Suppressor macrophage (primary cell): ENCODE measurements around the gene AHRR.
A peak's percentile ranks its signal among the peaks of the same experiment; 100 is the strongest.
"Not testable (repeated sequence)": the region's sequence is repeated elsewhere in the genome, so short reads cannot be mapped to it uniquely, and the experiment has no call there.

Experiments used
- DNase-seq, 4 experiments: peaks; one replicate each; pipeline ENCODE4 v3.0.0-alpha.2; 2020 to 2022

The AHRR gene

GRCh38 chr5:306011-306805 is 15.3 kb upstream of the AHRR start:
- no peak for DNase-seq

- DNase-seq, result no peak
Measured at GRCh38 chr5:307306-307705, 14.2 kb upstream of the AHRR start.

GRCh38 chr5:307794-308579 is 13.5 kb upstream of the AHRR start:
- no peak for DNase-seq

GRCh38 chr5:308672-309271 is 12.7 kb upstream of the AHRR start:
- DNase-seq, result no peak

- not testable (repeated sequence) for DNase-seq
Measured at GRCh38 chr5:309831-310230, 11.7 kb upstream of the AHRR start.

GRCh38 chr5:310516-310915 is 11.0 kb upstream of the AHRR start:
- no peak for DNase-seq

- no peak for DNase-seq
Measured at GRCh38 chr5:310941-311434, 10.5 kb upstream of the AHRR start.

- no peak for DNase-seq
Measured at GRCh38 chr5:311963-312362, 9.6 kb upstream of the AHRR start.

GRCh38 chr5:312845-313244 is 8.7 kb upstream of the AHRR start:
- DNase-seq, result no peak

GRCh38 chr5:313265-313664 is 8.2 kb upstream of the AHRR start:
- no peak for DNase-seq

GRCh38 chr5:313806-314376 is 7.6 kb upstream of the AHRR start:
- no peak for DNase-seq

- no peak for DNase-seq
Measured at GRCh38 chr5:314676-315487, 6.6 kb upstream of the AHRR start.

GRCh38 chr5:315488-316209 is 5.9 kb upstream of the AHRR start:
- DNase-seq, result no peak

GRCh38 chr5:316210-317085 is 5.1 kb upstream of the AHRR start:
- DNase-seq, result no peak

- peak; percentile 78 to 89 (median 82) for DNase-seq
Measured at GRCh38 chr5:317086-317811, 4.3 kb upstream of the AHRR start.

- DNase-seq, result peak in 3 of 4 experiments; percentile 32 to 43 (median 35)
Measured at GRCh38 chr5:318341-318897, 3.1 kb upstream of the AHRR start.

GRCh38 chr5:318931-319601 is 2.4 kb upstream of the AHRR start:
- no peak for DNase-seq

- DNase-seq, result peak in 1 of 4 experiments; percentile 33
Measured at GRCh38 chr5:320524-321229, 837 bp upstream of the AHRR start.
